Lower lobe of right lung (tissue), 2 donors: ENCODE measurements around the gene DCAF5. TPM values are rescaled to one million over a fixed set of nuclear protein-coding genes. Genes with fewer than 3 reads are reported as not detected.
"Not testable (repeated sequence)": the region's sequence is repeated elsewhere in the genome, so short reads cannot be mapped to it uniquely, and the experiment has no call there.

Experiments
- ATAC-seq, 2 donors: fragments of 200-7000 bp; cut with Tn5 transposase; one replicate each; pipeline ENCODE4 v1.9.1; 2020 to 2022; ENCODE audit warnings: mild to moderate bottlenecking in 2 of 2, moderate library complexity in 2 of 2
- DNase-seq: peaks from one replicate; pipeline ENCODE4 v3.0.0-alpha.2; 2020
- H3K27ac ChIP-seq: fragments of 200-600 bp; one replicate; pipeline ENCODE4 v1.8.0; 2022
- H3K27me3 ChIP-seq: fragments of 200-600 bp; one replicate; pipeline ENCODE4 v1.8.0; 2022; ENCODE audit warnings: low read depth
- H3K36me3 ChIP-seq: fragments of 200-600 bp; one replicate; pipeline ENCODE4 v1.8.0; 2022; ENCODE audit warnings: mild to moderate bottlenecking
- H3K4me1 ChIP-seq: fragments of 200-600 bp; one replicate; pipeline ENCODE4 v1.8.0; 2022
- H3K4me3 ChIP-seq: fragments of 200-600 bp; one replicate; pipeline ENCODE4 v1.8.0; 2022; ENCODE audit warnings: mild to moderate bottlenecking
- H3K9me3 ChIP-seq: fragments of 200-600 bp; one replicate; pipeline ENCODE4 v1.8.0; 2022
- CTCF ChIP-seq: fragments of 200-600 bp; IDR thresholded peaks from one replicate; pipeline ENCODE4 v1.8.0; 2022; ENCODE audit warnings: antibody characterized with exemption, mild to moderate bottlenecking
- intact Hi-C: fragments of 100-400 bp; cut with DNase I; formaldehyde crosslinking; loops from one replicate; pipeline ENCODE4 v1.11.0; 2022
- total RNA-seq: library from RNA; stranded (reverse); fragmentation: NEBNext Ultra II Directional; extraction: Animal tissue kit (Norgen Biotek cat#: 25700); gene quantifications from one replicate; pipeline ENCODE4 v1.2.1, GENCODE V29; 2021
- donor health status: DM: no; HTN: yes; CAD: no; lungs with severe emphysema.

DCAF5 gene
- total RNA-seq, 1 donor from 2014 or later = 54.5 TPM

- Histone ChIP-seq H3K9me3 (no peaks in the 10 kb centered on the region), H3K27ac (no peak overlapping the region), H3K36me3 (peaks cover 63% of the 10 kb centered on the region), H3K4me1 (peaks cover 4% of the 10 kb centered on the region), H3K27me3 (no peaks in the 10 kb centered on the region), H3K4me3 (no peak overlapping the region)
- DNase-seq = no peak
- TF ChIP-seq CTCF = no peak
- intact Hi-C loops = no loop called here
- ATAC-seq = no peak
Observed at GRCh38 chr14:69068744-69069421, 84.0 kb downstream of the DCAF5 start.

- no peak for TF ChIP-seq CTCF
- DNase-seq (no peak), ATAC-seq (no peak)
- intact Hi-C loops = no loop called here
- Histone ChIP-seq H3K27ac (no peak overlapping the region), H3K4me1 (peaks cover 4% of the 10 kb centered on the region), H3K4me3 (no peak overlapping the region), H3K36me3 (peaks cover 54% of the 10 kb centered on the region), H3K27me3 (no peaks in the 10 kb centered on the region), H3K9me3 (no peaks in the 10 kb centered on the region)
Observed at GRCh38 chr14:69066396-69067171, 86.3 kb downstream of the DCAF5 start.

DNA sequence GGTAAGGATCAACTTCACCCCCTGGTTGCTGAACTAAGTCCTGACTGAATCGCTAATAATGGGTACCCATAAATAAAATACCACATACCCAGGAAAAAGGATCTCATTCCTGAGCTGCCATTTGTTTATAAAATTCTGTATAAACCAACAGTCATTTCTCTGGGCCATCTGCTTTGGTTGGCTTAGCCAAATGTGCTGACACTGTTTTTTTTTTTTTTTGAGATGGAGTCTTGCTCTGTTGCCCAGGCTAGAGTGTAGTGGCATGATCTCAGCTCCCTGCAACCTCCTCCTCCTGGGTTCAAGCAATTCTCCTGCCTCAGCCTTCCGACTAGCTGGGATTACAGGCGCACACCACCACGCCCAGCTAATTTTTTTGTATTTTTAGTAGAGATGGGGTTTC, 87.0 kb downstream of the DCAF5 start:
- ATAC-seq, H3K9me3 ChIP-seq, H3K27me3 ChIP-seq, DNase-seq, H3K4me3 ChIP-seq, H3K4me1 ChIP-seq, intact Hi-C loops, H3K27ac ChIP-seq: not testable (repeated sequence)
- H3K36me3 ChIP-seq = peaks cover 54% of the 10 kb centered on the region

DNA sequence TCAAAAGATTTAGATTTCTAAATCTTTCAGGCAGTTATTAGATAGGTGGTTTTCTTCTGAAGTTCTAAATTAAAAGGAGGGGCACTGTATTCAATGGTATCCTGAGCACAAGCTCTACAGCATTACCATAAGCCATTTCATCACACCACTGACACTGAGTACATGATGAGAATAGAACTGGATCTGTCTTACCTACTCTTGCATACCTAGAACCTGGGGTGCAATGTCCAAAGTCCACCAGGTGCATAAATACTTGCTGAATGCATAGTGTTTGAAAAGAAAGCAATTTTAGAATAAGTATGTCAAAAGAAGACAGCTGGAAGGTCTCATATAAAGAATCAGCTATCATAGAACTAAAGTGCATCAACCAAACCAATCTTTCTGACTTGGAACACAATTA, 88.3 kb downstream of the DCAF5 start:
- intact Hi-C loops = no loop called here
- Histone ChIP-seq H3K27ac (no peak overlapping the region), H3K4me1 (peaks cover 15% of the 10 kb centered on the region), H3K27me3 (no peaks in the 10 kb centered on the region), H3K4me3 (no peak overlapping the region), H3K36me3 (peaks cover 63% of the 10 kb centered on the region), H3K9me3 (no peaks in the 10 kb centered on the region)
- DNase-seq (no peak), ATAC-seq (no peak)
- no peak for TF ChIP-seq CTCF

DNA sequence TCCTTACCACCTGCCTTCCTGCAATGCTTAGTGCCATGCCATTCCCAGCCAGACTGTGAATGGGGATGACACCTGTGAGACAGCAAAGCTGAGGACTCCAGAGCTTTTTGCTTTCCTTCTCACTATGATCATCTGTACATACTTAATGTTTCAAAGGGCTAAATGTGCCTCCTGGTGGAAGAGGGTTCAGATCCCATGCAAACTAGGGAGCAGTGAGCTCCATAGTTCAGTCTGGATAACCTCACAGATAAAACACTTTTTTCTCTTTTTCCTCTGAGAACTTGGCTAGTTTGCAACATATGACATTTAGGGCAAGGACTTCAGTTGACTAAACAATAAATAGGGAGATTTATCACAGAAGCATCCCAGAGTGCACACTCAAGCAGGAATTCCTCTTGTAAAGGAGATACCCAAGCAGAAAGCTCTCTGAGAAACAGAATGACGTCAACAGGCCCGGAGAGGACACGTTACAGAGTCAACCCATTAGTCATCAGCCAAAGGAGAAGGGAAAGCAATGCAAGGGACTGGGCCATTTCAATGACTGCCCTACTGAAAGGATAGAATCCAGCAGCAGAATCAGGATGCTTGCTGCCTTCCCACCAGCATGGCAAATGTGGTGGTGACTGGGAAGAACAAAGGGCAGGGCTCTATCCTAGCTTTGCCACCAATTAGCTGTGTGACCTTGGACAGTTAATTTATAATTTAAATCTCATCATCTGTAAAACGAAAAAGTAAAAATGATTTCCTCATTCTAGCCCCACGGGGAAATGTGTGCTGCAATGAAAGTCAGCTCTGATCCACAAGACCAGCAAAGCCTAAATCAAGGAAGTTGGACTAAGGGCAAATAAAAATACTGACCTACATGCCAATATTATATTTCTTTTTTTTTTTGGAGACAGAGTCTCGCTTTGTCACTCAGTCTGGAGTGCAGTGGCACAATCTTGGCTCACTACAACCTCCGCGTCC, 93.0 kb downstream of the DCAF5 start:
- ATAC-seq = peak; percentile 84 to 89
- intact Hi-C loops = no loop called here

More for the DNA sequence above, 93.0 kb downstream of the DCAF5 start:
- peaks cover 12% of the 10 kb centered on the region for H3K4me1 ChIP-seq
- H3K9me3 ChIP-seq = no peaks in the 10 kb centered on the region
- H3K4me3 ChIP-seq = no peak overlapping the region
- no peak for TF ChIP-seq CTCF
- H3K27ac ChIP-seq = peak overlapping the region; percentile 47
- H3K36me3 ChIP-seq = peaks cover 78% of the 10 kb centered on the region
- no peaks in the 10 kb centered on the region for H3K27me3 ChIP-seq
- DNase-seq = no peak
